Lung (tissue), 12 donors: ENCODE data around the gene TBX4. TPM values are rescaled to one million over a fixed set of nuclear protein-coding genes. Genes with fewer than 3 reads are reported as not detected.

Source experiments
- ATAC-seq: fragments of 200-7000 bp; cut with Tn5 transposase; one replicate; pipeline ENCODE4 v1.9.1; 2020; ENCODE audit warnings: moderate number of reproducible peaks; ENCODE audit not compliant: insufficient read depth, low FRiP score
- DNase-seq, 3 donors: peaks; one replicate each; pipeline ENCODE4 v3.0.0-alpha.2; 2013 to 2017
- H3K27ac ChIP-seq, 2 donors: one replicate each; pipeline ENCODE4 v1.5.1; 2013; ENCODE audit warnings: mild to moderate bottlenecking in 2 of 2, moderate library complexity in 2 of 2, control low read depth in 1 of 2, inconsistent platforms in 1 of 2, low read depth in 1 of 2, low read length in 1 of 2
- H3K27me3 ChIP-seq, 3 donors: one replicate each; pipeline ENCODE4 v1.5.1; 2013; ENCODE audit warnings: low read length in 2 of 3; ENCODE audit not compliant: control insufficient read depth in 3 of 3, insufficient read depth in 3 of 3
- H3K36me3 ChIP-seq, 4 donors: one replicate each; pipeline ENCODE4 v1.5.1; 2013; ENCODE audit warnings: low read length in 4 of 4, mild to moderate bottlenecking in 1 of 4, moderate library complexity in 1 of 4; ENCODE audit not compliant: control insufficient read depth in 4 of 4, insufficient read depth in 4 of 4
- H3K4me1 ChIP-seq, 5 donors: one replicate each; pipeline ENCODE4 v1.5.1; 2013; ENCODE audit warnings: low read length in 5 of 5, mild to moderate bottlenecking in 2 of 5, moderate library complexity in 1 of 5; ENCODE audit not compliant: control insufficient read depth in 5 of 5, insufficient read depth in 5 of 5
- H3K4me3 ChIP-seq: one replicate; pipeline ENCODE4 v1.5.1; 2013; ENCODE audit warnings: mild to moderate bottlenecking, control low read depth, moderate library complexity
- H3K9ac ChIP-seq, 2 donors: one replicate each; pipeline ENCODE4 v1.5.1; 2013; ENCODE audit warnings: low read length in 2 of 2, control low read depth in 1 of 2; ENCODE audit not compliant: insufficient read depth in 1 of 2
- H3K9me3 ChIP-seq, 4 donors: one replicate each; pipeline ENCODE4 v1.5.1; 2013; ENCODE audit warnings: low read length in 3 of 4, mild to moderate bottlenecking in 1 of 4, moderate library complexity in 1 of 4; ENCODE audit not compliant: control insufficient read depth in 4 of 4, insufficient read depth in 3 of 4
- WGBS, 2 donors: extraction: QIAGEN DNeasy Blood & Tissue Kit; methylation state at CpG; one replicate each; pipeline ENCODE4 v1.1.7; 2013; 5-methylcytosine and 5-hydroxymethylcytosine counted together
- polyA plus RNA-seq, 2 donors: library from polyadenylated mRNA; stranded (reverse); fragments of 200-250 nt; gene quantifications; one replicate each; pipeline ENCODE4 v1.2.1, GENCODE V29; 2013
- total RNA-seq, 2 donors: library from RNA; depleted of rRNA in 1 of 2; stranded (reverse); fragments of >200 nt in 1 of 2; gene quantifications; one replicate each; pipeline ENCODE4 v1.2.1, GENCODE V29; 2014 to 2021
- TF ChIP-seq, protein P1 (sequence below): IDR thresholded peaks from 2 replicates; pipeline ENCODE4 v1.5.1; 2012; ENCODE audit warnings: mild to moderate bottlenecking; ENCODE audit errors: control extremely low read depth, extremely low read depth
- donor health status: control.
- donor health status: control.
- donor health status: Bipolar disorder and iron deficiency.
- donor health status: healthy.
- donor health status: DM: yes; HTN: yes; CAD: no.

TBX4 gene
- total and polyA plus RNA-seq, 4 donors, result 6.1 to 53.7 (median 22.0) TPM

GRCh38 chr17:61442878-61443474 is 9.2 kb upstream of the TBX4 start:
- no peaks in the 10 kb centered on the region for H3K27me3 ChIP-seq

DNA sequence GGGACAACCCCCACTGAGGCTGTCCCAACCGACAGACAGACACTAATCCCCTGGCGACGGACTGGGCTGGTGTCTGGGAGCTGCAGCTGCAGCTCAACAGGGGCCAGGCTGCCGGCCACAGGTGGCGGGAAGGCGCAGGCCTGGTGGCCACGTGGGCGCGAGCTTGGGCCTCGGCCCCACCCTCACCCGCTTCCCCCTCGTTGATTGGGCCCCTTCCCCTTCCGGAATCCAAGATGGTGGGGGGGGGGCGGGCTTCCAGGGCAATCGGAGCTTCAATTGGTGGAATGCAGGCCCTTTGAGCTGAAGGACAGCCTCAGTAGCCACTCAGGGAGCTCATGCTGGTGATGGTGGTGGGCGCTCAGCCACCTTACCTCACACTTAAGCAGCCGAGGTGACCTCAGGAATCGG is 8.7 kb upstream of the TBX4 start:
- WGBS, 2 donors, result 85 to 87% methylated on average over 18 of the region's 18 CpGs
- peaks cover 0 to under 1% (median 0%) of the 10 kb centered on the region in 4 donors for H3K9me3 ChIP-seq
- TF ChIP-seq, protein P1, sequence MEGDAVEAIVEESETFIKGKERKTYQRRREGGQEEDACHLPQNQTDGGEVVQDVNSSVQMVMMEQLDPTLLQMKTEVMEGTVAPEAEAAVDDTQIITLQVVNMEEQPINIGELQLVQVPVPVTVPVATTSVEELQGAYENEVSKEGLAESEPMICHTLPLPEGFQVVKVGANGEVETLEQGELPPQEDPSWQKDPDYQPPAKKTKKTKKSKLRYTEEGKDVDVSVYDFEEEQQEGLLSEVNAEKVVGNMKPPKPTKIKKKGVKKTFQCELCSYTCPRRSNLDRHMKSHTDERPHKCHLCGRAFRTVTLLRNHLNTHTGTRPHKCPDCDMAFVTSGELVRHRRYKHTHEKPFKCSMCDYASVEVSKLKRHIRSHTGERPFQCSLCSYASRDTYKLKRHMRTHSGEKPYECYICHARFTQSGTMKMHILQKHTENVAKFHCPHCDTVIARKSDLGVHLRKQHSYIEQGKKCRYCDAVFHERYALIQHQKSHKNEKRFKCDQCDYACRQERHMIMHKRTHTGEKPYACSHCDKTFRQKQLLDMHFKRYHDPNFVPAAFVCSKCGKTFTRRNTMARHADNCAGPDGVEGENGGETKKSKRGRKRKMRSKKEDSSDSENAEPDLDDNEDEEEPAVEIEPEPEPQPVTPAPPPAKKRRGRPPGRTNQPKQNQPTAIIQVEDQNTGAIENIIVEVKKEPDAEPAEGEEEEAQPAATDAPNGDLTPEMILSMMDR, result no peak

More at GRCh38 chr17:61442878-61443474, 9.2 kb upstream of the TBX4 start:
- Histone ChIP-seq H3K4me3 (no peak overlapping the region), H3K9ac (no peak overlapping the region), H3K4me1 (no peaks in the 10 kb centered on the region), H3K9me3 (peaks cover 0 to 5% (median under 1%) of the 10 kb centered on the region in 4 donors), H3K36me3 (no peaks in the 10 kb centered on the region), H3K27ac (no peak overlapping the region)
- DNase-seq (no peak), ATAC-seq (no peak)
- WGBS, 2 donors, result 75 to 77% methylated on average over 11 of the region's 11 CpGs
- TF ChIP-seq, protein P1, result no peak

GRCh38 chr17:61444075-61444474 is 8.1 kb upstream of the TBX4 start:
- H3K27ac ChIP-seq, result no peak overlapping the region
- H3K4me3 ChIP-seq, result no peak overlapping the region
- no peak for DNase-seq
- H3K4me1 ChIP-seq, result no peaks in the 10 kb centered on the region
- no peak for ATAC-seq
- TF ChIP-seq, protein P1, result no peak
- WGBS, 2 donors, result 84 to 88% methylated on average over 13 of the region's 13 CpGs
- peaks cover 0 to 2% (median 0%) of the 10 kb centered on the region in 3 donors for H3K27me3 ChIP-seq
- H3K36me3 ChIP-seq, result no peaks in the 10 kb centered on the region
- H3K9ac ChIP-seq, result no peak overlapping the region
- H3K9me3 ChIP-seq, result no peaks in the 10 kb centered on the region

More for the DNA sequence above, 8.7 kb upstream of the TBX4 start:
- Histone ChIP-seq H3K27ac (no peak overlapping the region), H3K4me3 (no peak overlapping the region), H3K9ac (no peak overlapping the region), H3K4me1 (no peaks in the 10 kb centered on the region), H3K27me3 (peaks cover 0 to under 1% (median 0%) of the 10 kb centered on the region in 3 donors), H3K36me3 (no peaks in the 10 kb centered on the region)
- ATAC-seq (no peak), DNase-seq (no peak)
